Measurements from ENCODE around the gene MFSD11. TPM values are rescaled to one million over a fixed set of nuclear protein-coding genes. Genes with fewer than 3 reads are reported as not detected.
"Not testable (repeated sequence)": the region's sequence is repeated elsewhere in the genome, so short reads cannot be mapped to it uniquely, and the experiment has no call there.

The MFSD11 gene
- total RNA-seq, 1 donor from 2014 or later: 29.0 TPM

- no peaks in the 10 kb centered on the region for H3K27me3 Mint-ChIP-seq
- H3K4me1 Mint-ChIP-seq (ENCODE audit: unreplicated experiment): peaks cover 8% of the 10 kb centered on the region
- H3K4me3 Mint-ChIP-seq: no peak overlapping the region
- H3K9me3 Mint-ChIP-seq: no peaks in the 10 kb centered on the region
- peaks cover 10% of the 10 kb centered on the region for H3K36me3 Mint-ChIP-seq
- TF ChIP-seq CTCF (conservative IDR thresholded peaks at IDR 0.05): no peak
- no peak overlapping the region for H3K27ac Mint-ChIP-seq
- no peak for DNase-seq (ENCODE audit: extremely low spot score, unreplicated experiment)
Measured at GRCh38 chr17:76716839-76717215, 21.1 kb upstream of the MFSD11 start.

- peaks cover 9% of the 10 kb centered on the region for H3K4me1 Mint-ChIP-seq (ENCODE audit: unreplicated experiment)
- H3K27me3 Mint-ChIP-seq: no peaks in the 10 kb centered on the region
- H3K9me3 Mint-ChIP-seq: no peaks in the 10 kb centered on the region
- no peak for DNase-seq (ENCODE audit: extremely low spot score, unreplicated experiment)
- H3K27ac Mint-ChIP-seq: no peak overlapping the region
- peaks cover 13% of the 10 kb centered on the region for H3K36me3 Mint-ChIP-seq
- no peak overlapping the region for H3K4me3 Mint-ChIP-seq
- TF ChIP-seq CTCF (conservative IDR thresholded peaks at IDR 0.05): no peak
Measured at GRCh38 chr17:76718516-76718915, 19.4 kb upstream of the MFSD11 start.

- H3K4me1 Mint-ChIP-seq (ENCODE audit: unreplicated experiment): peaks cover 4% of the 10 kb centered on the region
- H3K27ac Mint-ChIP-seq: no peak overlapping the region
- no peak for DNase-seq (ENCODE audit: extremely low spot score, unreplicated experiment)
- H3K27me3 Mint-ChIP-seq: no peaks in the 10 kb centered on the region
- H3K9me3 Mint-ChIP-seq: no peaks in the 10 kb centered on the region
- H3K36me3 Mint-ChIP-seq: peaks cover 13% of the 10 kb centered on the region
- H3K4me3 Mint-ChIP-seq: no peak overlapping the region
- no peak for TF ChIP-seq CTCF (conservative IDR thresholded peaks at IDR 0.05)
Measured at GRCh38 chr17:76720211-76720610, 17.7 kb upstream of the MFSD11 start.

- TF ChIP-seq CTCF (conservative IDR thresholded peaks at IDR 0.05): no peak
- DNase-seq (ENCODE audit: extremely low spot score, unreplicated experiment): no peak
- H3K9me3 Mint-ChIP-seq: no peaks in the 10 kb centered on the region
- H3K4me1 Mint-ChIP-seq (ENCODE audit: unreplicated experiment): peaks cover 10% of the 10 kb centered on the region
- H3K4me3 Mint-ChIP-seq: no peak overlapping the region
- H3K27me3 Mint-ChIP-seq: no peaks in the 10 kb centered on the region
- H3K27ac Mint-ChIP-seq: no peak overlapping the region
- H3K36me3 Mint-ChIP-seq: peaks cover 13% of the 10 kb centered on the region
Measured at GRCh38 chr17:76720941-76721340, 17.0 kb upstream of the MFSD11 start.

GRCh38 chr17:76721463-76721862, 16.5 kb upstream of the MFSD11 start:
- H3K27me3 Mint-ChIP-seq: no peaks in the 10 kb centered on the region
- H3K36me3 Mint-ChIP-seq: peaks cover 13% of the 10 kb centered on the region
- no peak for DNase-seq (ENCODE audit: extremely low spot score, unreplicated experiment)
- no peak overlapping the region for H3K4me3 Mint-ChIP-seq
- no peaks in the 10 kb centered on the region for H3K9me3 Mint-ChIP-seq
- peaks cover 10% of the 10 kb centered on the region for H3K4me1 Mint-ChIP-seq (ENCODE audit: unreplicated experiment)
- no peak for TF ChIP-seq CTCF (conservative IDR thresholded peaks at IDR 0.05)
- no peak overlapping the region for H3K27ac Mint-ChIP-seq

- TF ChIP-seq CTCF (conservative IDR thresholded peaks at IDR 0.05): no peak
- H3K9me3 Mint-ChIP-seq: no peaks in the 10 kb centered on the region
- peaks cover 13% of the 10 kb centered on the region for H3K36me3 Mint-ChIP-seq
- H3K4me1 Mint-ChIP-seq (ENCODE audit: unreplicated experiment): peaks cover 10% of the 10 kb centered on the region
- no peaks in the 10 kb centered on the region for H3K27me3 Mint-ChIP-seq
- DNase-seq (ENCODE audit: extremely low spot score, unreplicated experiment): no peak
- H3K27ac Mint-ChIP-seq: no peak overlapping the region
- H3K4me3 Mint-ChIP-seq: no peak overlapping the region
Measured at GRCh38 chr17:76722279-76722678, 15.6 kb upstream of the MFSD11 start.

GRCh38 chr17:76722977-76723376, 14.9 kb upstream of the MFSD11 start:
- not testable (repeated sequence) for H3K9me3 Mint-ChIP-seq; H3K27me3 Mint-ChIP-seq; H3K27ac Mint-ChIP-seq; DNase-seq (ENCODE audit: extremely low spot score, unreplicated experiment)
- Mint-ChIP-seq H3K4me1 (ENCODE audit: unreplicated experiment) (peaks cover 16% of the 10 kb centered on the region), H3K4me3 (peak overlapping the region; percentile 28), H3K36me3 (peaks cover 13% of the 10 kb centered on the region)

Data from type B pancreatic cell (in vitro differentiated cells).